GM12872 (cell line): ENCODE measurements around the gene PICALM.

Experiments
- CTCF ChIP-seq: IDR thresholded peaks from 3 replicates; pipeline ENCODE4 v1.5.1; 2011; ENCODE audit warnings: low read depth, mild to moderate bottlenecking, low read length, moderate library complexity; ENCODE audit not compliant: insufficient read depth

PICALM gene

GRCh38 chr11:85970593-85970992, 98.3 kb downstream of the PICALM start:
- TF ChIP-seq CTCF = no peak

- TF ChIP-seq CTCF = no peak
Measured at GRCh38 chr11:85967457-85967856, 101.4 kb downstream of the PICALM start.

GRCh38 chr11:85965202-85965601, 103.7 kb downstream of the PICALM start:
- TF ChIP-seq CTCF = no peak

GRCh38 chr11:85961930-85962363, 106.9 kb downstream of the PICALM start:
- no peak for TF ChIP-seq CTCF

GRCh38 chr11:85961130-85961529, 107.8 kb downstream of the PICALM start:
- TF ChIP-seq CTCF = no peak

GRCh38 chr11:85960678-85961077, 108.2 kb downstream of the PICALM start:
- no peak for TF ChIP-seq CTCF

GRCh38 chr11:85955531-85955930, 113.4 kb downstream of the PICALM start:
- TF ChIP-seq CTCF = no peak

- no peak for TF ChIP-seq CTCF
Measured at GRCh38 chr11:85953491-85954143, 115.3 kb downstream of the PICALM start.
